NCI-H2081 (cell line): Measurements from ENCODE around the gene PCDHA3.
"Not testable (repeated sequence)": the region's sequence is repeated elsewhere in the genome, so short reads cannot be mapped to it uniquely, and the experiment has no call there.

Experiments
- DNase-seq, 2 experiments: peaks; one replicate each; lab custom pipeline; 2025; lab: John Stamatoyannopoulos, UW

PCDHA3 gene

DNA sequence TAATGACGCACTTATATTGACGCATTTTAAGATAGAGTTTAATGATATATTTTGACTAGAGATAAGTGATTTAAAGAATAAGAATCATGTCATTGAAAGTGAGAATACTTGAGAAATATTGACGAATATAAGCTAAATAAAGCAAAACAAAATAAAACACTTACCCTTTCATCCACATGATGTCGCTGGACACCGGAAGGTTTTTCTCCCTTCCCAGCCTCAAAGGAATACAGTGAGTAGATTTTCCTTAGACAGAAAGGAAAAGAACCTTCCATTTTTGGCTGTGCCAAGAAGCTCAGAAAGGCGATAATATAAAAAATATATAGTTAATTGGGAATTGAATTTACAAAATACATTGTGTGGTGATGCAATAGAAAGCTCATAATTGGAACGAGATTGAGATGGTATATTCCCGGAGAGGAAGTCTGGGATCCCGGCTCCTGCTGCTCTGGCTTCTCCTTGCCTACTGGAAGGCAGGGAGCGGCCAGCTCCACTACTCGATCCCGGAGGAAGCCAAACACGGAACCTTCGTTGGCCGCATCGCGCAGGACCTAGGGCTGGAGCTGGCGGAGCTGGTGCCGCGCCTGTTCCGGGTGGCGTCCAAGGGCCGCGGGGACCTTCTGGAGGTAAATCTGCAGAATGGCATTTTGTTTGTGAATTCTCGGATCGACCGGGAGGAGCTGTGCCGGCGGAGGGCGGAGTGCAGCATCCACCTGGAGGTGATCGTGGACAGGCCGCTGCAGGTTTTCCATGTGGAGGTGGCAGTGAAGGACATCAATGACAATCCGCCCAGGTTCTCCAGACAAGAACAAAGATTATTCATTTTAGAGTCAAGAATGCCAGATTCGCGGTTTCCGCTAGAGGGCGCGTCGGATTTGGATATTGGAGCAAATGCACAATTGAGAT is 20.8 kb downstream of the PCDHA3 start, which contains the start of gene PCDHA5:
PCDHA5 (plus strand) TSS at position 239 of the 906 bp plus-strand sequence.
- no peak for DNase-seq

DNA sequence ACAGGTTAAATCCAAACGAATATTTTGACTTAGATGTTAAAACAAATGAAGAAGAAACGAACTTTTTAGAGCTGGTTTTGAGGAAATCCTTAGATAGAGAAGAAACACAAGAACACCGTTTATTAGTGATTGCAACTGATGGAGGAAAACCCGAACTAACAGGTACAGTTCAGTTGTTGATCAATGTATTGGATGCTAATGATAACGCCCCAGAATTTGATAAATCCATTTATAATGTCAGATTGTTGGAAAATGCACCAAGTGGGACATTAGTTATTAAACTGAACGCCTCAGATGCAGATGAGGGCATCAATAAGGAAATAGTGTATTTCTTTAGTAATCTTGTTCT is 21.4 kb downstream of the PCDHA3 start:
- no peak for DNase-seq

DNA sequence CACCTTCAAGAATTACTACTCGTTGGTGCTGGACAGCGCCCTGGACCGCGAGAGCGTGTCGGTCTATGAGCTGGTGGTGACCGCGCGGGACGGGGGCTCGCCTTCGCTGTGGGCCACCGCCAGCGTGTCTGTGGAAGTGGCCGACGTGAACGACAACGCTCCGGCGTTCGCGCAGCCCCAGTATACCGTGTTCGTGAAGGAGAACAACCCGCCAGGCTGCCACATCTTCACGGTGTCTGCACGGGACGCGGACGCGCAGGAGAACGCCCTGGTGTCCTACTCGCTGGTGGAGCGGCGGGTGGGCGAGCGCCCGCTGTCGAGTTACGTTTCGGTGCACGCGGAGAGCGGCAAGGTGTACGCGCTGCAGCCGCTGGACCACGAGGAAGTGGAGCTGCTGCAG is 22.1 kb downstream of the PCDHA3 start:
- not testable (repeated sequence) for DNase-seq

GRCh38 chr5:140823475-140823874 is 22.6 kb downstream of the PCDHA3 start:
- no peak for DNase-seq

- peak; percentile 53 to 64 for DNase-seq
These were observed 27.0 kb downstream of the PCDHA3 start, which contains the start of gene PCDHA6 for GRCh38 chr5:140827704-140828361. PCDHA6 (plus strand) TSS chr5:140827960; CDS start chr5:140828092, 132 bp downstream.

DNA sequence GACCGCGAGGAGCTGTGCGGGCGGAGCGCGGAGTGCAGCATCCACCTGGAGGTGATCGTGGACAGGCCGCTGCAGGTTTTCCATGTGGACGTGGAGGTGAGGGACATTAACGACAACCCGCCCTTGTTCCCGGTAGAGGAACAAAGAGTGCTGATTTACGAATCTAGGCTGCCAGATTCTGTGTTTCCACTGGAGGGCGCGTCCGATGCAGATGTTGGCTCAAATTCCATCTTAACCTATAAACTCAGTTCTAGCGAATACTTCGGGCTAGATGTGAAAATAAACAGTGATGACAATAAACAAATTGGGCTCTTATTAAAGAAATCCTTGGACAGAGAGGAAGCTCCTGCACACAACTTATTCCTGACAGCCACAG is 27.5 kb downstream of the PCDHA3 start:
- DNase-seq = peak; percentile 52 to 74

- not testable (repeated sequence) for DNase-seq
These were observed 28.9 kb downstream of the PCDHA3 start for GRCh38 chr5:140829511-140830501.

DNA sequence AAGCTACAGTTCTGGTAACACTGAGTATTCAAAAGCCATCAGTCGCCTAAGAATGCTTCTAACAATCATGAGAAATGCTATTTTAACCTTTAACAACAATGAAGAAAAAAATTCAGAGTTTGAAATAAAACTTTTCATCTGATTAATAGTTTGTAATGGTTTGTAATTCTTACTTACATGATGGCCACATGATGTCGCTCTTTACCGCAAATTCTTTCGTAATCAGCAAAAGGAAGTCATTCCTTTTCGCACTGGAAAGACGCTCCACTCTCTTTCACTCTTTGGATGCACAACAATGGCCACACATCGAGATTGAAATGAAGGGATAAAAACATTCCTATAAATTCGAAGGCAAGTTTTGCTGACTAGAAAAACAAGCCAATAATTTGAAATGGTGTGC is 33.1 kb downstream of the PCDHA3 start, which contains the start of gene PCDHA7:
PCDHA7 (plus strand) TSS at position 277 of the 400 bp plus-strand sequence; CDS start at position 392, 115 bp downstream.
- no peak for DNase-seq

DNA sequence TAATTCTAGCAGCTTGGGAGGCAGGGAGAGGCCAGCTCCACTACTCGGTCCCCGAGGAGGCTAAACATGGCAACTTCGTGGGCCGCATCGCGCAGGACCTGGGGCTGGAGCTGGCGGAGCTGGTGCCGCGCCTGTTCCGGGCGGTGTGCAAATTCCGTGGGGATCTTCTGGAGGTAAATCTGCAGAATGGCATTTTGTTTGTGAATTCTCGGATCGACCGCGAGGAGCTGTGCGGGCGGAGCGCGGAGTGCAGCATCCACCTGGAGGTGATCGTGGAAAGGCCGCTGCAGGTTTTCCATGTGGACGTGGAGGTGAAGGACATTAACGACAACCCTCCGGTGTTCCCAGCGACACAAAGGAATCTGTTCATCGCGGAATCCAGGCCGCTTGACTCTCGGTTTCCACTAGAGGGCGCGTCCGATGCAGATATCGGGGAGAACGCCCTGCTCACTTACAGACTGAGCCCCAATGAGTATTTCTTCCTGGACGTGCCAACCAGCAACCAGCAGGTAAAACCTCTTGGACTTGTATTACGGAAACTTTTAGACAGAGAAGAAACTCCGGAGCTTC is 33.7 kb downstream of the PCDHA3 start:
- not testable (repeated sequence) for DNase-seq

DNA sequence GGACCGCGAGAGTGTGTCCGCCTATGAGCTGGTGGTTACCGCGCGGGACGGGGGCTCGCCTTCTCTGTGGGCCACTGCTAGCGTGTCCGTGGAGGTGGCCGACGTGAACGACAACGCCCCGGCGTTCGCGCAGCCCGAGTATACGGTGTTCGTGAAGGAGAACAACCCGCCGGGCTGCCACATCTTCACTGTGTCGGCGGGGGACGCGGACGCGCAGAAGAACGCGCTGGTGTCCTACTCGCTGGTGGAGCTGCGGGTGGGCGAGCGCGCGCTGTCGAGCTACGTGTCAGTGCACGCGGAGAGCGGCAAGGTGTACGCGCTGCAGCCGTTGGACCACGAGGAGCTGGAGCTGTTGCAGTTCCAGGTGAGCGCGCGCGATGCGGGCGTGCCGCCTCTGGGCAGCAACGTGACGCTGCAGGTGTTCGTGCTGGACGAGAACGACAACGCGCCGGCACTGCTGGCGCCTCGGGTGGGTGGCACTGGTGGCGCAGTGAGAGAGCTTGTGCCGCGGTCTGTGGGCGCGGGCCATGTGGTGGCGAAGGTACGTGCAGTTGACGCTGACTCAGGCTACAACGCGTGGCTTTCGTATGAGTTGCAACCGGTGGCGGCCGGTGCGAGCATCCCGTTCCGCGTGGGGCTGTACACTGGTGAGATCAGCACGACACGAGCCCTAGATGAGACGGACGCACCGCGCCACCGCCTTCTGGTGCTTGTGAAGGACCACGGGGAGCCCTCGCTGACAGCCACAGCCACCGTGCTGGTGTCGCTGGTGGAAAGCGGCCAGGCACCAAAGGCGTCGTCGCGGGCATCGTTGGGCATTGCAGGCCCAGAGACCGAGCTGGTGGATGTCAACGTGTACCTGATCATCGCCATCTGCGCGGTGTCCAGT is 35.0 kb downstream of the PCDHA3 start:
- DNase-seq = no peak

GRCh38 chr5:140840978-140841962 is 40.4 kb downstream of the PCDHA3 start, which contains the start of gene PCDHA8:
PCDHA8 (plus strand) TSS chr5:140841187; CDS start chr5:140841322, 135 bp downstream.
- peak; percentile 66 to 82 for DNase-seq

GRCh38 chr5:140842798-140843733 is 42.2 kb downstream of the PCDHA3 start:
- DNase-seq = no peak

DNA sequence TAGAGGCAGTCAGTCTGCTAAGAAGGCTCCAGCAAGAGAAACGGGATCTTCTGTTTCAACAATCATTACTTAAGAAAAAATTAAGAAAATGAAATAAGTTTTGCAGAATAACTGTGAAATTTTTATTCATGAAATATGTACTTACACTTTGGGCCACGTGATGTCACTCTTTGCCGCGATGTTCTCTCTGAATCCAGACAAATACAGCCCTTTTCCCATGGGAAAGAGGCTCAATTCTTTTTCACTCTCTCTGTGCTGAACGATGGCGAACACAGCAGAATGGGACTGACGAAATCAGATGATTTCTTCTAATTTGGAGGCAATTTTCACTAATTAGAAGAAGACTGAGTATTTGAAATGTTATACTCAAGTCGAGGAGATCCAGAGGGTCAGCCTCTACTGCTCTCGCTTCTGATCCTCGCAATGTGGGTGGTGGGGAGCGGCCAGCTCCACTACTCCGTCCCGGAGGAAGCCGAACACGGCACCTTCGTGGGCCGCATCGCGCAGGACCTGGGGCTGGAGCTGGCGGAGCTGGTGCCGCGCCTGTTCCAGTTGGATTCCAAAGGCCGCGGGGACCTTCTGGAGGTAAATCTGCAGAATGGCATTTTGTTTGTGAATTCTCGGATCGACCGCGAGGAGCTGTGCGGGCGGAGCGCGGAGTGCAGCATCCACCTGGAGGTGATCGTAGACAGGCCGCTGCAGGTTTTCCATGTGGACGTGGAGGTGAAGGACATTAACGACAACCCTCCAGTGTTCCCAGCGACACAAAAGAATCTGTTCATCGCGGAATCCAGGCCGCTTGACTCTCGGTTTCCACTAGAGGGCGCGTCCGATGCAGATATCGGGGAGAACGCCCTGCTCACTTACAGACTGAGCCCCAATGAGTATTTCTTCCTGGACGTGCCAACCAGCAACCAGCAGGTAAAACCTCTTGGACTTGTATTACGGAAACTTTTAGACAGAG is 47.6 kb downstream of the PCDHA3 start, which contains the start of gene PCDHA9:
PCDHA9 (plus strand) TSS at position 244 of the 964 bp plus-strand sequence; CDS start at position 358, 114 bp downstream.
- DNase-seq = not testable (repeated sequence)

GRCh38 chr5:140849831-140850634 is 49.2 kb downstream of the PCDHA3 start:
- DNase-seq = not testable (repeated sequence)
